GM23248 (cell line): ENCODE measurements around the gene AHCY. TPM values are rescaled to one million over a fixed set of nuclear protein-coding genes. Genes with fewer than 3 reads are reported as not detected.
"Not testable (repeated sequence)": the region's sequence is repeated elsewhere in the genome, so short reads cannot be mapped to it uniquely, and the experiment has no call there.

ENCODE experiments used
- DNase-seq: peaks from one replicate; pipeline ENCODE4 v3.0.0-alpha.2; 2015
- H2AFZ ChIP-seq: fragments of 200-600 bp; sonication (generic); 2 replicates; pipeline ENCODE4 v1.6.1; 2016; ENCODE audit warnings: antibody characterized with exemption
- H3F3A ChIP-seq: fragments of 200-600 bp; sonication (generic); 2 replicates; pipeline ENCODE4 v1.6.1; 2016; ENCODE audit warnings: mild to moderate bottlenecking, antibody characterized with exemption, mixed run types; ENCODE audit not compliant: insufficient read depth
- H3K27ac ChIP-seq: fragments of 200-600 bp; sonication (generic); 2 replicates; pipeline ENCODE4 v1.5.1; 2016; ENCODE audit warnings: mild to moderate bottlenecking
- H3K27me3 ChIP-seq: fragments of 200-600 bp; sonication (generic); replicated peaks from 2 replicates; pipeline ENCODE4 v1.6.1; 2016; ENCODE audit warnings: mild to moderate bottlenecking; ENCODE audit not compliant: insufficient read depth
- H3K36me3 ChIP-seq: fragments of 200-600 bp; sonication (generic); 2 replicates; pipeline ENCODE4 v1.6.1; 2016; ENCODE audit warnings: low read depth, mild to moderate bottlenecking
- H3K4me1 ChIP-seq: fragments of 200-600 bp; sonication (generic); 2 replicates; pipeline ENCODE4 v1.6.1; 2016; ENCODE audit warnings: mild to moderate bottlenecking; ENCODE audit not compliant: insufficient read depth
- H3K4me2 ChIP-seq: fragments of 200-600 bp; sonication (generic); one replicate; pipeline ENCODE4 v1.6.1; 2016; ENCODE audit warnings: mild to moderate bottlenecking; ENCODE audit not compliant: unreplicated experiment
- H3K4me3 ChIP-seq: fragments of 200-600 bp; sonication (generic); 2 replicates; pipeline ENCODE4 v1.5.1; 2016; ENCODE audit warnings: mild to moderate bottlenecking
- H3K79me2 ChIP-seq: fragments of 200-600 bp; sonication (generic); 2 replicates; pipeline ENCODE4 v1.6.1; 2016; ENCODE audit warnings: mild to moderate bottlenecking; ENCODE audit not compliant: insufficient read depth
- H3K9ac ChIP-seq: fragments of 200-600 bp; sonication (generic); 2 replicates; pipeline ENCODE4 v1.6.1; 2016; ENCODE audit warnings: mild to moderate bottlenecking
- H3K9me2 ChIP-seq: fragments of 200-600 bp; sonication (generic); 2 replicates; pipeline ENCODE4 v1.6.1; 2016; ENCODE audit warnings: mixed run types, mild to moderate bottlenecking, moderate library complexity; ENCODE audit not compliant: insufficient read depth
- H3K9me3 ChIP-seq: fragments of 200-600 bp; sonication (generic); one replicate; pipeline ENCODE4 v1.6.1; 2017; ENCODE audit warnings: low read depth
- H4K20me1 ChIP-seq: fragments of 200-600 bp; sonication (generic); 2 replicates; pipeline ENCODE4 v1.6.0; 2016; ENCODE audit not compliant: insufficient read depth
- EZH2 ChIP-seq: fragments of 200-600 bp; sonication (generic); IDR thresholded peaks from 2 replicates; pipeline ENCODE4 v1.6.1; 2018; ENCODE audit warnings: antibody characterized with exemption, mild to moderate bottlenecking; ENCODE audit not compliant: insufficient read depth, poor library complexity, severe bottlenecking
- EZH2phosphoT487 ChIP-seq: fragments of 200-600 bp; sonication (generic); IDR thresholded peaks from 2 replicates; pipeline ENCODE4 v1.6.1; 2018; ENCODE audit warnings: antibody characterized with exemption, moderate library complexity, mild to moderate bottlenecking, low read depth; ENCODE audit not compliant: insufficient read depth
- WGBS, 2 experiments: methylation state at CpG; one replicate each; pipeline ENCODE4 v1.1.6; 2015 to 2017; ENCODE audit warnings: low lambda C conversion rate in 2 of 2, low coverage in 1 of 2; ENCODE audit errors: missing lambda C conversion rate in 2 of 2; 5-methylcytosine and 5-hydroxymethylcytosine counted together
- in situ Hi-C: fragments of 300-500 bp; cut with MboI; formaldehyde crosslinking; loops from 2 replicates; pipeline ENCODE4 v1.15.0; 2020
- polyA plus RNA-seq: library from polyadenylated mRNA; unstranded; fragments of >200 nt; fragmentation: Nextera tagmentation; extraction: Ambion mirVana; gene quantifications from 2 replicates; pipeline ENCODE4 v1.2.1, GENCODE V29; 2016
- total RNA-seq: library from RNA; depleted of rRNA; stranded (reverse); fragments of >200 nt; shearing (Covaris generic); gene quantifications from 2 replicates; pipeline ENCODE4 v1.2.3, GENCODE V29; 2014

The AHCY gene
- total and polyA plus RNA-seq, 2 experiments from 2014 or later, result 53.7 to 115 TPM

DNA sequence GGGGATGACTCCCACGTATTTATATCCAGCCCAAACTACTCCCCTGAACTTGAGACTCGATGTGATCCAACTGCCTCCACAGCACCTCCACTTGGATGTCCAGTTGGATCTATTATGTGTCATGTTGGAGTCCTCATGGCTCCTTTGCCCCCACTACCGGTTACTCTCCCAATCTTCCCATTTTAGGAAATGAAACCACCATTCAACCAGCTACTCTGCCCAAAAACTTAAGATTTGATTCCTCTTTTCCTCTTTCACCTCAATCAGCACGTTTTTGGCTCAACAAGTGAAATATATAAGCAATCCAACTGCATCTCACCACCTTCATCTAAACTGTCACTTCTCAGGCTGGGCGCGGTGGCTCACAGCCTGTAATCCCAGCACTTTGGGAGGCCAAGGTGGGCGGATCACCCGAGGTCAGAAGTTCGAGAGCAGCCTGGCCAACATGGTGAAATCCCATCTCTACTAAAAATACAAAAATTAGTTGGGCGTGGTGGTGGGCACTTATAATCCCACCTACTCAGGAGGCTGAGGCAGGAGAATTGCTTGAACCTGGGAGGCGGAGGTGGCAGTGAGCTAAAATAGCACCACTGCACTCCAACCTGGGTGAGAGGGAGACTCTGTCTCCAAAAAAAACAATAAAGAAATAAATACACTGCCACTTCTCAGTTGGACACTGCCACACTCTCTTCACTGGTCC lies 3.4 kb downstream of the AHCY start:
- Histone ChIP-seq H3K9ac (no peak overlapping the region), H3K27ac (no peak overlapping the region), H3F3A (peaks cover 7% of the 10 kb centered on the region; the same call in 1 of the 2 replicates), H3K4me2 (no peak overlapping the region), H3K9me2 (no peaks in the 10 kb centered on the region), H4K20me1 (no peaks in the 10 kb centered on the region), H3K4me3 (no peak overlapping the region), H3K79me2 (peaks cover 59% of the 10 kb centered on the region), H3K27me3 (no peaks in the 10 kb centered on the region), H3K9me3 (no peaks in the 10 kb centered on the region), H3K36me3 (no peaks in the 10 kb centered on the region), H2AFZ (no peak overlapping the region), H3K4me1 (peaks cover 12% of the 10 kb centered on the region)
- in situ Hi-C loops, result loop anchor here (25.0 kb wide), 1 partner anchor 413 kb away; the partner anchor contains the start of gene TP53INP2
- 82 to 83% methylated on average over 11 of the region's 11 CpGs for whole genome bisulfite sequencing, 2 experiments
- DNase-seq, result no peak
- TF ChIP-seq EZH2, result no peak
- no peak for TF ChIP-seq EZH2phosphoT487

DNA sequence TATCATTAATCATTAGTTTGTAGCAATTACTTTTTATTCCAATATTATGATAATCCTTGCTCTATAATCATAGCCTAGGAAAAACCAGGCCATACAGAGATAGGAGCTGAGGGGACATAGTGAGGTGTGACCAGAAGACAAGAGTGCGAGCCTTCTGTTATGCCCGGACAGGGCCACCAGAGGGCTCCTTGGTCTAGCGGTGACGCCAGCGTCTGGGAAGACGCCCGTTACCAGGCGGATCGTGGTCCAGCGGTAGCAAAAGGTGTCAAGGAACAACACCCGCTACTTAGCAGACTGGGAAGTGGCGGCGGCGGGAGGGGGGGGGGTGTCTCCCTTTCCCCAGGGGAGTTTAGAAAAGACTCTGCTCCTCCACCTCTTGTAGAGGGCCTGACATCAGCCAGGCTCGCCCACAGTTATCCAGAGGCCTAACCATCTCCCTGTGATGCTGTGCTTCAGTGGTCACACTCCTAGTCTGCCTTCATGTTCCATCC lies 4.8 kb downstream of the AHCY start:
- H3K79me2 ChIP-seq, result peaks cover 59% of the 10 kb centered on the region
- WGBS, 2 experiments, result 13 to 20% methylated on average over 8 of the region's 15 CpGs
- H3K27ac ChIP-seq, H3K4me3 ChIP-seq, H4K20me1 ChIP-seq, H3K9me2 ChIP-seq, H3K9me3 ChIP-seq, H3K27me3 ChIP-seq, H2AFZ ChIP-seq, H3F3A ChIP-seq, H3K4me2 ChIP-seq, H3K9ac ChIP-seq, DNase-seq, H3K36me3 ChIP-seq, in situ Hi-C loops: not testable (repeated sequence)
- H3K4me1 ChIP-seq, result peaks cover 12% of the 10 kb centered on the region

DNA sequence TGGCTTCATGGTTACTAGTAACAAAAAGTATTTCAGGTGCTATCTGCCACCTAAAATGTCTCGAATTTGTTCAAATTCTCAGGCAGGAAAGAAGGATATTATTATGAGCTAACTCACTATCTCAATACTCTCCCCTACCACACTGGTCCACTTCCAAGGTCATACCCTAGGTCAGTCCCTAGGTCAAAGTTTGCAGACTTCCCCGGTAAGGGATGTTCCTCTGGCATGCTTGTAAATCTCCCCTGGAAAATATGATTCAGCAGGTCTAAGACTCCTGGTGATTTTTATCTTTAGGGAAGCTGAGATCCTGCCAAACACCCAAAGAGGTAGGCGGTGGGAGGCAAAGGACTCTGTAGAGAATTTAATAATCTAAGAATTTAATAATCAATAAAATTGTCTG lies 6.7 kb downstream of the AHCY start:
- peaks cover 6% of the 10 kb centered on the region for H3K4me1 ChIP-seq
- in situ Hi-C loops, result no loop called here
- no peaks in the 10 kb centered on the region for H3K9me3 ChIP-seq
- H3K27me3 ChIP-seq, result no peaks in the 10 kb centered on the region
- H3K27ac ChIP-seq, result no peak overlapping the region
- H3K4me3 ChIP-seq, result no peak overlapping the region
- WGBS, 2 experiments, result 83 to 84% methylated on average over 3 of the region's 3 CpGs
- no peak overlapping the region for H2AFZ ChIP-seq
- no peak overlapping the region for H3K9ac ChIP-seq
- no peaks in the 10 kb centered on the region for H3K36me3 ChIP-seq
- H3K4me2 ChIP-seq, result no peak overlapping the region
- no peak for DNase-seq
- no peaks in the 10 kb centered on the region for H4K20me1 ChIP-seq
- TF ChIP-seq EZH2phosphoT487 (no peak), EZH2 (no peak)
- H3F3A ChIP-seq, result no peaks in the 10 kb centered on the region
- H3K9me2 ChIP-seq, result no peaks in the 10 kb centered on the region
- H3K79me2 ChIP-seq, result peaks cover 47% of the 10 kb centered on the region

DNA sequence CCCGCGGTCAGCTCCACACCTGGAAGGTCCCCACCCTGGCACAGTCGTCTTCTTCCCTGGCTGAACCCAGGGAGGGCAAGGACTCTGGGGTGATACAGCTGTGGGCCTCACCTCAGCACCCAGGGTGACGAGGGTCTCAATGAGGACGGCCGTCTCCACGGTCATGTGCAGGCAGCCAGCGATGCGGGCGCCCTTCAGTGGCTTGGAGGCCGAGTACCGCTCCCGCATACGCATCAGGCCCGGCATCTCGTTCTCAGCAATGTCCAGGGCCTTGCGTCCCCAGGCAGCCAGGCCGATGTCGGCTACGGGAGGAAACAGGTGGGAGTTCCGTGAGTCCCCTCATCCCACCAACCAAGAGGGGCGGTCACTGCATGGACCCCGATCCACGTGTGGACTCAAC lies 7.9 kb downstream of the AHCY start:
- no peak overlapping the region for H2AFZ ChIP-seq
- H3K79me2 ChIP-seq, result peaks cover 35% of the 10 kb centered on the region
- H3K27me3 ChIP-seq, result no peaks in the 10 kb centered on the region
- WGBS, 2 experiments, result 94 to 96% methylated on average over 24 of the region's 24 CpGs
- H3K9ac ChIP-seq, result no peak overlapping the region
- H3K27ac ChIP-seq, result no peak overlapping the region
- H3K4me2 ChIP-seq, result no peak overlapping the region
- H3K4me1 ChIP-seq, result no peaks in the 10 kb centered on the region
- in situ Hi-C loops, result no loop called here
- no peaks in the 10 kb centered on the region for H3K36me3 ChIP-seq
- H3K9me3 ChIP-seq, result no peaks in the 10 kb centered on the region
- TF ChIP-seq EZH2 (no peak), EZH2phosphoT487 (no peak)
- no peak overlapping the region for H3K4me3 ChIP-seq
- no peaks in the 10 kb centered on the region for H4K20me1 ChIP-seq
- no peak for DNase-seq
- no peaks in the 10 kb centered on the region for H3F3A ChIP-seq
- H3K9me2 ChIP-seq, result no peaks in the 10 kb centered on the region
